NB4 (cell line): Measurements from ENCODE around the gene ABCA4.

Experiments used
- CTCF ChIP-seq: IDR thresholded peaks from one replicate; pipeline ENCODE4 v1.5.1; 2012; ENCODE audit warnings: low read depth, low read length
- MAX ChIP-seq: IDR thresholded peaks from 2 replicates; pipeline ENCODE4 v1.6.1; 2011; ENCODE audit warnings: low read depth, low read length
- MYC ChIP-seq: IDR thresholded peaks from 2 replicates; pipeline ENCODE4 v1.6.1; 2011; ENCODE audit warnings: low read depth, low read length
- POLR2A ChIP-seq: IDR thresholded peaks from 2 replicates; pipeline ENCODE4 v1.6.1; 2011; ENCODE audit warnings: mild to moderate bottlenecking; ENCODE audit not compliant: insufficient read length; ENCODE audit errors: extremely low read depth

- TF ChIP-seq CTCF, result no peak
- TF ChIP-seq POLR2A, result no peak
- TF ChIP-seq MAX, result no peak
- TF ChIP-seq MYC, result no peak
Observed at GRCh38 chr1:94027721-94028515, 93.0 kb downstream of the ABCA4 start.
